ENCODE data around the gene GRPEL1. TPM values are rescaled to one million over a fixed set of nuclear protein-coding genes. Genes with fewer than 3 reads are reported as not detected.

The GRPEL1 gene
- total and polyA plus RNA-seq, 9 of the 15 experiments (the other 6 are each of a cell fraction or from before 2014, with no cell fraction given), result 43.4 to 192 (median 86.6) TPM

GRCh38 chr4:7067452-7068278, at the start of gene GRPEL1 (continued):
- TF ChIP-seq MTA3 (IDR thresholded peaks at IDR 0.05; ENCODE audit: borderline replicate concordance), result peak; percentile 66; the same call in 1 of the 2 replicates
- TF ChIP-seq ILK (tag; IDR thresholded peaks at IDR 0.05; ENCODE audit: borderline replicate concordance, low read depth), result no peak
- peak; percentile 33; the same call in 1 of the 2 replicates for TF ChIP-seq RNF2 (IDR thresholded peaks at IDR 0.05)
- no peak for TF ChIP-seq KHSRP (IDR thresholded peaks at IDR 0.05)
- peak in 1 of 2 experiments; percentile 30; a peak in 1 of 4 replicates for TF ChIP-seq FOXK2 (conservative IDR thresholded peaks at IDR 0.05 in 1 of 2, IDR thresholded peaks at IDR 0.05 in 1 of 2; ENCODE audit: low read depth in 2 of 2)
- no peak for TF ChIP-seq FOXM1 (IDR thresholded peaks at IDR 0.05; ENCODE audit: low read depth)
- TF ChIP-seq FOXM1 (CRISPR knock-in tag; IDR thresholded peaks at IDR 0.05; ENCODE audit: low read depth), result peak; percentile 75
- TF ChIP-seq SRSF3 (IDR thresholded peaks at IDR 0.05; ENCODE audit: insufficient read depth, low read length), result 0 out of 2 replicates have a peak, but pooled peaks have one; percentile 74
- peak; percentile 77; the same call in 1 of the 2 replicates for TF ChIP-seq EP400 (IDR thresholded peaks at IDR 0.05)
- TF ChIP-seq E2F4 (CRISPR knock-in tag; IDR thresholded peaks at IDR 0.05; ENCODE audit: low read depth), result 0 out of 2 replicates have a peak, but pooled peaks have one; percentile 27
- TF ChIP-seq MXD1 (CRISPR knock-in tag; IDR thresholded peaks at IDR 0.05; ENCODE audit: borderline replicate concordance, poor library complexity, severe bottlenecking), result peak; percentile 47
- TF ChIP-seq MAX (CRISPR knock-in tag; IDR thresholded peaks at IDR 0.05), result peak; percentile 94
- TF ChIP-seq MNT (conservative IDR thresholded peaks at IDR 0.05), result peak; percentile 57 to 82
- TF ChIP-seq CXXC5 (CRISPR knock-in tag; IDR thresholded peaks at IDR 0.05), result peak; percentile 86
- no peak for TF ChIP-seq XRCC3 (IDR thresholded peaks at IDR 0.05)
- 0 out of 2 replicates have a peak, but pooled peaks have one; percentile 21 for TF ChIP-seq IRF1 (CRISPR knock-in tag; IDR thresholded peaks at IDR 0.05; ENCODE audit: borderline replicate concordance)
- TF ChIP-seq NUFIP1 (IDR thresholded peaks at IDR 0.05; ENCODE audit: partially characterized antibody), result no peak
- peak; percentile 63; the same call in 1 of the 2 replicates for TF ChIP-seq ELF1 (tag; IDR thresholded peaks at IDR 0.05)
- TF ChIP-seq KDM2B (CRISPR knock-in tag; IDR thresholded peaks at IDR 0.05), result no peak
- TF ChIP-seq ZBTB12 (CRISPR knock-in tag; IDR thresholded peaks at IDR 0.05), result 0 out of 2 replicates have a peak, but pooled peaks have one; percentile 32
- TF ChIP-seq JUN (IDR thresholded peaks at IDR 0.05; ENCODE audit: borderline replicate concordance, low read depth, low read length), result peak; percentile 4; the same call in 1 of the 2 replicates
- TF ChIP-seq JUN (CRISPR knock-in tag; IDR thresholded peaks at IDR 0.05; ENCODE audit: borderline replicate concordance), result 0 out of 2 replicates have a peak, but pooled peaks have one; percentile 16

Data from K562 (cell line).